ENCODE measurements around the gene CMA1. TPM values are rescaled to one million over a fixed set of nuclear protein-coding genes. Genes with fewer than 3 reads are reported as not detected.

The CMA1 gene
- polyA plus RNA-seq, 1 donor (not counting 4 experiments of a cell fraction or from before 2014, with no cell fraction given) = not detected

GRCh38 chr14:24456980-24457379, 51.1 kb downstream of the CMA1 start:
- H3K36me3 ChIP-seq (ENCODE audit: control insufficient read depth in 2 of 2, extremely low read depth in 1 of 2, insufficient read depth in 2 of 2, low read length in 2 of 2) = peaks cover 0 to 2% of the 10 kb centered on the region in 2 experiments
- H4K20me1 ChIP-seq (ENCODE audit: control insufficient read depth, extremely low read depth, insufficient read depth, low read length) = no peaks in the 10 kb centered on the region
- H3K4me3 ChIP-seq (ENCODE audit: control insufficient read depth in 2 of 3, extremely low read depth in 1 of 3, insufficient read depth in 2 of 3, low read depth in 1 of 3, low read length in 3 of 3) = no peak overlapping the region
- no peak overlapping the region for H3K9ac ChIP-seq (ENCODE audit: control insufficient read depth, extremely low read depth, insufficient read depth, low read length)
- H2AFZ ChIP-seq (ENCODE audit: control insufficient read depth, low read length) = no peak overlapping the region
- no peaks in the 10 kb centered on the region for H3K79me2 ChIP-seq (ENCODE audit: control insufficient read depth, insufficient read depth, low read length)
- H3K4me1 ChIP-seq (ENCODE audit: control insufficient read depth, extremely low read depth, insufficient read depth, low read length) = no peaks in the 10 kb centered on the region
- H3K27ac ChIP-seq (ENCODE audit: control insufficient read depth, insufficient read depth, low read length) = no peak overlapping the region
- H3K9me3 ChIP-seq (ENCODE audit: control insufficient read depth, low read depth, low read length) = no peaks in the 10 kb centered on the region
- DNase-seq (ENCODE audit: low read depth, low spot score) (no peak), FAIRE-seq (no peak)
- dilution Hi-C loops (cut with MboI; ENCODE audit: extremely low pct_ligation_motif_present, low sequenced_read_pairs) = no loop called here
- no peaks in the 10 kb centered on the region for H3K27me3 ChIP-seq (ENCODE audit: control insufficient read depth, extremely low read depth, insufficient read depth, low read length)
- H3K4me2 ChIP-seq (ENCODE audit: control insufficient read depth, extremely low read depth, insufficient read depth, low read depth, low read length) = no peak overlapping the region
- no peaks in the 10 kb centered on the region for H3K9me1 ChIP-seq (ENCODE audit: control insufficient read depth, extremely low read depth, insufficient read depth, low read length)
- TF ChIP-seq CTCF (optimal IDR thresholded peaks at IDR 0.05 in 1 of 3, IDR thresholded peaks at IDR 0.05 in 1 of 3, conservative IDR thresholded peaks at IDR 0.05 in 1 of 3; ENCODE audit: extremely low read depth in 1 of 3, insufficient read depth in 2 of 3, low read length in 3 of 3) (no peak), EZH2 (IDR thresholded peaks at IDR 0.05; ENCODE audit: low read length) (no peak)

Other genes starting within 250 kb of the CMA1 start
- 13.5 to 77.5 TPM (median 16.1 TPM) in 3 replicates for gene TGM1, start 245.1 kb downstream of the CMA1 start, polyA plus RNA-seq
- gene RABGGTA, start 236.7 kb downstream of the CMA1 start, polyA plus RNA-seq = 29.0 to 47.2 TPM (median 40.9 TPM) in 3 replicates
- gene DHRS1, start 208.5 kb downstream of the CMA1 start, polyA plus RNA-seq = 65.1 to 130 TPM (median 75.0 TPM) in 3 replicates
- gene NOP9, start 208.4 kb downstream of the CMA1 start, polyA plus RNA-seq = 16.5 to 25.3 TPM (median 19.9 TPM) in 3 replicates
- 2.4 to 3.7 TPM (median 2.6 TPM) in 3 replicates for gene CIDEB, start 200.3 kb downstream of the CMA1 start, polyA plus RNA-seq
- 5.4 to 13.4 TPM (median 7.9 TPM) in 3 replicates for gene LTB4R2, start 198.1 kb downstream of the CMA1 start, polyA plus RNA-seq
- 8.6 to 20.4 TPM (median 14.6 TPM) in 3 replicates for gene LTB4R, start 196.8 kb downstream of the CMA1 start, polyA plus RNA-seq
- 0.21 to 0.44 TPM (median 0.23 TPM) in 3 replicates for gene ADCY4, start 173.2 kb downstream of the CMA1 start, polyA plus RNA-seq
- 7.3 to 10.7 TPM (median 8.0 TPM) in 3 replicates for gene RIPK3, start 168.3 kb downstream of the CMA1 start, polyA plus RNA-seq
- 0.69 to 2.2 TPM (median 0.92 TPM) in 3 replicates for gene NFATC4, start 140.1 kb downstream of the CMA1 start, polyA plus RNA-seq
- gene NYNRIN, start 109.3 kb downstream of the CMA1 start, polyA plus RNA-seq = 4.9 to 9.0 TPM (median 6.5 TPM) in 3 replicates
- 1.1 to 1.8 TPM (median 1.6 TPM) in 3 replicates for gene CBLN3, start 78.6 kb downstream of the CMA1 start, polyA plus RNA-seq
- 20.4 to 26.0 TPM (median 25.6 TPM) in 3 replicates for gene KHNYN, start 78.3 kb downstream of the CMA1 start, polyA plus RNA-seq
- gene SDR39U1, start 65.5 kb downstream of the CMA1 start, polyA plus RNA-seq = 25.3 to 31.1 TPM (median 27.4 TPM) in 3 replicates
- not detected in 3 replicates for gene CTSG, start 68.0 kb upstream of the CMA1 start, polyA plus RNA-seq
- gene GZMH, start 101.4 kb upstream of the CMA1 start, polyA plus RNA-seq = 0.14 TPM in 1 of 3 replicates, not detected in the others
- 0.08 TPM in 1 of 3 replicates, not detected in the others for gene GZMB, start 125.9 kb upstream of the CMA1 start, polyA plus RNA-seq

Data from keratinocyte (primary cell).